GM18511 (cell line): ENCODE measurements around the gene CORO7.

Experiments
- ATAC-seq: cut with Tn5 transposase; IDR thresholded peaks from one replicate; pipeline ENCODE4 v1.9.1; 2021; ENCODE audit warnings: mild to moderate bottlenecking, moderate library complexity; ENCODE audit not compliant: unreplicated experiment

CORO7 gene

GRCh38 chr16:4426722-4427372, 10.5 kb upstream of the CORO7 start:
- no peak for ATAC-seq

GRCh38 chr16:4426021-4426684, 9.8 kb upstream of the CORO7 start:
- ATAC-seq: peak; percentile 40

- ATAC-seq: peak; percentile 89
Measured at GRCh38 chr16:4425378-4426020, 9.1 kb upstream of the CORO7 start, which contains the start of gene DNAJA3. DNAJA3 (plus strand) TSS chr16:4425868; CDS start chr16:4425882, 14 bp downstream.

- no peak for ATAC-seq
Measured at GRCh38 chr16:4420505-4421105, 4.2 kb upstream of the CORO7 start.

- no peak for ATAC-seq
Measured at GRCh38 chr16:4419402-4419959, 3.1 kb upstream of the CORO7 start.

GRCh38 chr16:4415538-4416199, 727 bp downstream of the CORO7 start:
- ATAC-seq: peak; percentile 27

GRCh38 chr16:4414187-4414917, 2.0 kb downstream of the CORO7 start:
- ATAC-seq: peak; percentile 67

- ATAC-seq: no peak
Measured at GRCh38 chr16:4412854-4413253, 3.5 kb downstream of the CORO7 start.

GRCh38 chr16:4412159-4412558, 4.2 kb downstream of the CORO7 start:
- no peak for ATAC-seq

GRCh38 chr16:4411684-4412083, 4.7 kb downstream of the CORO7 start:
- no peak for ATAC-seq

- ATAC-seq: no peak
Measured at GRCh38 chr16:4410335-4411075, 5.9 kb downstream of the CORO7 start.

GRCh38 chr16:4409081-4409932, 7.1 kb downstream of the CORO7 start:
- ATAC-seq: no peak

- no peak for ATAC-seq
Measured at GRCh38 chr16:4408323-4408690, 8.1 kb downstream of the CORO7 start.

GRCh38 chr16:4407543-4408322, 8.7 kb downstream of the CORO7 start:
- no peak for ATAC-seq

- no peak for ATAC-seq
Measured at GRCh38 chr16:4404967-4405696, 11.3 kb downstream of the CORO7 start.

GRCh38 chr16:4404247-4404966, 12.0 kb downstream of the CORO7 start:
- ATAC-seq: no peak
